Right lobe of liver (tissue), 4 donors: ENCODE measurements around the gene RAPGEF2.

Experiments used
- POLR2A ChIP-seq: fragments of 450-650 bp; IDR thresholded peaks from one replicate; pipeline ENCODE4 v1.6.1; 2017; ENCODE audit warnings: antibody characterized with exemption, mild to moderate bottlenecking
- TF ChIP-seq, protein P1 (sequence below), 4 donors: fragments of 200-600 bp in 3 of 4; fragments of 450-650 bp in 1 of 4; IDR thresholded peaks; one replicate each; pipeline versions ENCODE4 v1.5.1 to v1.8.0; 2016 to 2022; ENCODE audit warnings: antibody characterized with exemption in 4 of 4, mild to moderate bottlenecking in 2 of 4
- donor health status: DM: no; HTN: no; CAD: no.
- donor health status: DM: no; HTN: no; CAD: no.
- donor health status: DM: no; HTN: yes; CAD: no.

DNA sequence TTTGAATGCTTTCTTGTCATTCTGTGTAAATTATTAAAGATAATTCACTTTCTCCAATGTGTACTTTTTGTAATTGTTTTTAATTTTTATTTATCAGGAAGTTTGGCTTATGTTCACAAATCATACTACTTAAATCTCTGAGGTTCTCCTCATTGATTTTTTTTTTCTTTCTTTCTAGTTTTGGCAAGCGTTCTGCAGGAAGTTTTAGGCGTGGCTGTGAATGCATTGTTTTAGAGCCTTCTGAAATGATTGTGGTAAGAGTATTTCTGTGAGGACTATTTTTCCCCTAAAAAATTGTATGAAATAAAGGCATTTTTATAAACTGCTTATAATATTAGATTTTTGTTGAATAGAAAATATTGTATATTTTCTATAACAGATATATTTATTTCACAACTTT is 135.8 kb downstream of the RAPGEF2 start:
- TF ChIP-seq, protein P1, sequence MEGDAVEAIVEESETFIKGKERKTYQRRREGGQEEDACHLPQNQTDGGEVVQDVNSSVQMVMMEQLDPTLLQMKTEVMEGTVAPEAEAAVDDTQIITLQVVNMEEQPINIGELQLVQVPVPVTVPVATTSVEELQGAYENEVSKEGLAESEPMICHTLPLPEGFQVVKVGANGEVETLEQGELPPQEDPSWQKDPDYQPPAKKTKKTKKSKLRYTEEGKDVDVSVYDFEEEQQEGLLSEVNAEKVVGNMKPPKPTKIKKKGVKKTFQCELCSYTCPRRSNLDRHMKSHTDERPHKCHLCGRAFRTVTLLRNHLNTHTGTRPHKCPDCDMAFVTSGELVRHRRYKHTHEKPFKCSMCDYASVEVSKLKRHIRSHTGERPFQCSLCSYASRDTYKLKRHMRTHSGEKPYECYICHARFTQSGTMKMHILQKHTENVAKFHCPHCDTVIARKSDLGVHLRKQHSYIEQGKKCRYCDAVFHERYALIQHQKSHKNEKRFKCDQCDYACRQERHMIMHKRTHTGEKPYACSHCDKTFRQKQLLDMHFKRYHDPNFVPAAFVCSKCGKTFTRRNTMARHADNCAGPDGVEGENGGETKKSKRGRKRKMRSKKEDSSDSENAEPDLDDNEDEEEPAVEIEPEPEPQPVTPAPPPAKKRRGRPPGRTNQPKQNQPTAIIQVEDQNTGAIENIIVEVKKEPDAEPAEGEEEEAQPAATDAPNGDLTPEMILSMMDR (IDR thresholded peaks at IDR 0.05) = no peak
- TF ChIP-seq POLR2A = no peak
